Stimulated activated CD4-positive, alpha-beta T cell treated with anti-CD3 and anti-CD28 coated beads, Interleukin-1b, Interleukin-23, amount 100 ng/mL, for 48 hours (primary cell): Measurements from ENCODE around the gene TBC1D7.
A peak's percentile ranks its signal among the peaks of the same experiment; 100 is the strongest.

ENCODE experiments used
- DNase-seq: peaks from one replicate; pipeline ENCODE4 v3.0.0-alpha.2; 2020

The TBC1D7 gene

DNA sequence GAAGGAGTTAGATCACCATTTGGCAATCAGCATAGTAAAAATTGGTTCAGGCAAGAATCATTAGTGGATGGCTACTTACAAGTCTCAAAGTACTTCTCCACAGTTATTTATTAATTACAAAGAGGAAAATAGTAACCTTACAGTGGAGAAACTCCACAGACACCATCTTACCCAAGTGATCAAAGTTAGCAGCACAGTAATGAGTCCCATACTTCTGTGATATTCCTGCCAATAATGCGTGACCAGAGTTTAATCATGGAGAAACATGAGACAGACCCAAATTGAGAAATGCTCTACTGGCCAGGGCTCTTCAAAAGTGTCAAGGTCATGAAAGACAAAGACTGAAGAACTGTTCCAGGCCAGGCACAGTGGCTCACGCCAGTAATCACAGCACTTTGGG is 9.5 kb downstream of the TBC1D7 start:
- DNase-seq, result no peak

DNA sequence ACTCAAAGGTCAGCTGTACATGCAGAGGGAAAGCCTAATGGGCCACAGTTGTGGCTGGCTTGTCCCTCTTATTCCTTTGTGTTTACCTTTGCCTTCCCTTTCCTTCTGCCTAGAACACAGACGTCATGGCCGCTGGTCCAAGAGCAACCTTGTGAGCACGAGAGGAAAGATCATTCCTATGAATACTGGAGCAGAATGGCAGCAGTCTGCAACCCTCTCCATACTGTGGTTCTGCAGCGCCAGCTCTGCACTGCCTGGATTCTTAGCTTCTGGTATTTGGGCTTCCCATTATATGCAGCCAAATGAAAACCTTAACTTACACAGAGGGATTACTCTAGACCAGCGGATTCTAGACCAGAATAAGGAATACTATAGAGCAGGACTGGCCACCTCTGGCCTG is 12.4 kb downstream of the TBC1D7 start:
- no peak for DNase-seq

DNA sequence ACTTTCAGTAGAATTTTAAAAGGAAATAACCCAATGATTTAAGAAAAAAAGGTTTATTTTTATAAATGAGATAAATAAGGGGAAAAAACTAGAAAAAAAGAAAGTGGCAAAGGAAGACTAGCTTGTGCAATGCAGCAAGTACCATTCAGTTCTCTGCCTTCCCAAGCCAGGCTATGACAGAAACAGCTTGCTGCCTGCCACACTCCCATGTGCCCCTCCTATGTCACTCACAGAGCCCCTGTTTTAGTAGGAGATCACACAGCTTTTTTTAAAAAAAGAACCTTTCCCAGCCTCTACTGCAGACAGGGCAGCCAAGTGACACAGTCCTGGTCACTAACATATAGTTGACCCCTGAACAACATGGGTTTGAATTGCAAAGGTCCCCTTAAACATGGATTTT is 13.5 kb downstream of the TBC1D7 start:
- DNase-seq, result no peak

DNA sequence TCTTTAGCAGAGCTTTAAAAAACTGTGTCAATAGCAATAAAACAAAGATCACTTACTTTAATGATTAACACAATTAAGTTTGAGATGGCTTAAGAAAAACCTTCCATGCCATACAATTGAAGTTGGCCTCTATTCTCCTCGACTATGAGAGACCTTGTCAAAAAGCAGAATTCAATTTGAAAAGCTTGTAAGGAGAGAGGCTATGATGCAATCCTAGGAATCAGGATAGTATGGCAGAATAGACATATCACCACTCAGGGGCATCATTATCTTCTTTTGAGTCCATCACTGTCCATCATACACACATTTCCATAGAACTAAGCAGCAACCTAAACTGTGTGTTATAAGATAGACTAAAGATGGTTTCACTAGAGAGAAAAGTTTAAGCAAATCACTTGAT is 17.2 kb downstream of the TBC1D7 start:
- no peak for DNase-seq

DNA sequence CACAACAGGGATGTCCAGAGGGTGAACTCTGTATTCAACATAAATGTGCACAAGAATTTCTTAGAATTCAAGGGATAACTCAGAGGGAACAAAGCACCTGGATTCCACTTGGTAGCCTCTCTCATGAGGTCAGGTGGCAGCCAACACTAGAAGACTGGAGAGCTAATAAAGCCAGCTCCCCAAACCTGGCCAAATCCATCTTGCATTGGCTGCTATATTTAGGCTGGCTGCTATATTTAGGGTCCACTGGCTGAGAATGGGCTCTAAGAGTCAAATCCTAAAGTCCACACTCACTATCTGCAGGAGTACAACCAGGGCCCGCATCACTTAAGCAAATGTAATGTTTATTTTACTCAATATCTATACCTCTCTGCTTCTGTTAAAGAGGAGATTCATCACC is 20.0 kb downstream of the TBC1D7 start:
- no peak for DNase-seq

DNA sequence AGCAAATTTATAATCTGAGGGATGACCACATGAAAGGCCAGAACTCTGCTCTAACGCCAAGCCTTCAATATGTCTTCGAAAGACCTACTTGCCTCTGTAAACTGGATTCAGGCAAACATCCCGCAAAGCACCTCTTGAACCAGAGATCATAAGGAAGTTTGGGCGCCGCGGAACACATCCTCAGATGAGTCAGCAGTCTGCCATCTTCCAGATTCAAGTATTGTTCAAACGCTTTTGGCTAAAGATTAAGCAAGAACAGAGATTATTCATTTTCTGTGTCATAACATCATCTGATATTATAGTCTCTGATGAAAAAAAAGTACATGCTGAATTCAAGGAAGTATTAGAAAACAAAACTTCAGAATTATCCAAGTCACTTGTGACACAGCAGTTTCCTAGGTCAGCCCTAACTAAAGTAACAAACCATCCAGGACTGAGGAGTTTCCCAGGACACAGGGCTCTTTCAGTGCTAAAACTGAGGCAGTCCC is 20.8 kb downstream of the TBC1D7 start:
- DNase-seq, result no peak

DNA sequence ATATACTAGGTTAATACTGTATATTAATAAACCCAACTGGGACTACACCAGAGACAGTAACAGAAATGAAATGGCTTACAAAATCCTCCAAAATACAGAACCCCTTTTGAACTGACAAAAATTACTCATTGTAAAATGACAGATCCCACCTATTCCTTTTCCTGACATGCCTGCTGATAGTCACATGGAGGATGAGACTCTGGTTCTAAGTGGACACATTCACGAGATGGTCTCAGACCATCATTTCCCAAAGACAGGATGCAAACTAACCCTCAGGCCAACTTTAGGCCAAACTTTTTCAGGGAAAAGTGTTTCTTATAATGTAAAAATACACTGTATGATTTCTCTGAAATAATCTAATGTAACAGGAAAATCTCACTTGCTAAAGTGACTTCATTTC is 22.5 kb downstream of the TBC1D7 start:
- DNase-seq, result no peak

DNA sequence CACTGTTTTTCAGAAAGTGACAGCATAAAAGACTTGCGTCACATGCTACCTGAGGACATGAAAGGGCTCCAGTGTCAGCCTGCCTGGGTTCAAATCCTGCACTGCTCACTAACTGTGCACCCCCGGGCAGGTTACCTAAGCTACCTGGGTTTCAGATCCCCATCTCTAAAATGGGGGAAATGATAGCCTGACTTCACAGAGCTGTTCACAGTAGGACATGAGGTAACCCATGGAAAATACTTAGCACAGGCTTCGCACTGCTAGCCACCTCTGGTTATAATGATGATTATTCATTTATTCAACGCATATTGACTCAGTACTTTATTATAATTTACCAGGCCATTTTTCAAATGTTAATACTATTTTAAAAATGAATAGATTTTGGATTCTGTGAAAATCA is 23.0 kb downstream of the TBC1D7 start:
- DNase-seq, result no peak

DNA sequence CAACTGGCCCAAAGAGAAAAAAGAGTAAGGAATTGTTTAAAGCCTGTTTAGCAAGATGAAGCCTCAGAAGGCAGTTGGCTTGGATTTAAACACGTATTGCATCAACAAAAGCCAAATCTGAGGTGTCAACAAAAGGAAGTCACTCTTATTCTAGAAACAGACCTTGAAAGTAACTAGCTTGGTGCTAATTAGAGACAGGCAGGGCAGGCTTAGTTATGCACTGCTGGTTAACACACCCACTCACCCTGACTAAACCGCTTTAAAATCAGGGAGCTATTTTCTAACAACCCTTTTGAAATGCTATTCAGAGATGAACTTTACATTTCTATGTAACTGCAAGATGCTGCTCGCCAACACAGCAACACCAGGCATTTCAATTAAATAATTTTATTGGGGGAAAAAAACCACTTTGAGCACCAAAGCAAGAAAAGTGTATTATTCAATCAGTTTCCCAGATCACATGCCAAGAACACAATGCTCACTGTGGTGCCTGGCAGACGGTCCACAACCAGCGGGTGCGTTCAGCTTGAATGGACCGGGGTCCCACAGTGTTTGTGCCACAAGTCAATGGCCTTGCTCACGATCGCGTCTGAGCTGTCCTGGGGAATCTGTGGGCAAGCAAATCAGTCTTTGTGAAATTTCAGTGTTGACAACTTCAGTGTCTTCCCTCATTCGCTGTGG is 23.6 kb downstream of the TBC1D7 start:
- no peak for DNase-seq

DNA sequence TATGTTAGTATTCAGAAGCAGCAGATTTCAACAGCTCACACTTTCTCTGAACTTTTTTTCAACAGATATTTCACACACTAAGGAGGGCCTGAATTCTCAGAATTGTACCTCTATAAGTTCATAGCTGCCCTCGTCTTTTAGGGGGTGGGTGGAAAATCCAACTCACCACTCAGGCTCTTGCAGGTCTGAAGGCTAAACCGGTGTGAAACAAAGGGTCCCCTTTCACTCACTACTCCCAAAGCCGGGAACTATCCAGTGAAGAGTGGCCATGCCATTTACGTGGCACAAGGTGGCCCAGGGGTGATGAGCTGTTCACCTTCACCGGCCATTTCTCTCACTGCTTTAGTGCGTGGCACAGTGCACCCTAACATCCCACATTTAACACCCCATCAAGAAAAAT is 24.2 kb downstream of the TBC1D7 start:
- DNase-seq, result no peak

DNA sequence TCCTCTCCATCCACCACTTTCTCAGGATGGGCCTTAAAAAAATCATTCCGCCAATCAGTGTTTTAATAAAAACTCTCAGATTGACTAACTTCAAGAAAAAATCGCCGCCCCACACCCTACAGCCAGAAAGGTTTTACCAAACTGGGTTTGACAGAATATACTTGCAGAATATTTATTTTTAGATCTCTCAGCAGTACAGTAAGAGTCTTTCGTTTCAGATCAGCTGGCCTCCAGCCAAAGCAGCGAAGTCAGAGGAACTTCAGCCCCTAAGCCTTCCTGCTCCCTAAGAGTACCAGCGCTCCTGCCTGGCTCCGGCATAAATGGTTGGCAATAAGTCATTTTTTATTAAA is 24.7 kb downstream of the TBC1D7 start:
- DNase-seq, result peak; percentile 34

DNA sequence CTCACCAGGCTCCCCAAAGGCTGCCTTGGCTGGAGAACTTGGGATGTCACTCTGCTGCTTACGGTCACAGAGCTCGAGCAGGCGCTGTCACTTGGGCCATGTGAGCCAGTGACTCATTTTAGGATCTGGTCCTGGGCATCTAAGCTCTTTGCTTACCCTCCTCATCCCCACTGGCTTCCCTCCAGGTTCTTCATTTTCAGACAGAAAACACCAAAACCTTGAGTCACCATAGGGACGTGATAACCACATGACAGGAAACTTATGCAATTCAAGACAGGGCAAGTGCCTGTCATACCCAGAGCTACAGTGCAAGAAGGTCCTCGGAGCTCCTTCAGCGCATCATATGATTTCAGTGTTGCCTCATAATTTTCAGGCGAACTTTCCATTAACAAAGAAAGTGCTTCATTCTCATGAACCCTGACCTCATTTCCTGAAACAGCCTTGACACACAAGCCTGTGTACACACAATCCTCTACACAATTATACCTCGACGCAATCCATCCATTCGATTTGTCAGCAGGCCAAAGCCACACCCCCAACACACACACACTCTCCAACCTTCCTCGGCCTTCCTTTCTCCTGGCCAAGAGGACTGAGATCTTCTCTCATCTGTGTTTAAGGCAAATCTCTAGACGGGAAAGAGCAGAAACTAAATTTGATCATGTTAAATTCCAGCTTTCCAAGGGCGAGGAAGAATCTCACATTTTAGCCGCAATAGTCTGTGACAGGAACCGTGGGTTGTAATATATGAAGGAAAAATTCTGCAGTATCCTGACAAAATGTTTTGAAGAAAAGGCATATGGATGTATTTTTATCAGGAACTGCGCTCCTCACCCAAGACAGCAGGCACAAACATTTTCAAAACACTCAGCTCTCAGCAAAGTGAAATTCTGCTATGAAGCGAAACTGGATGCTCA is 25.3 kb downstream of the TBC1D7 start:
- peak; percentile 72 for DNase-seq

DNA sequence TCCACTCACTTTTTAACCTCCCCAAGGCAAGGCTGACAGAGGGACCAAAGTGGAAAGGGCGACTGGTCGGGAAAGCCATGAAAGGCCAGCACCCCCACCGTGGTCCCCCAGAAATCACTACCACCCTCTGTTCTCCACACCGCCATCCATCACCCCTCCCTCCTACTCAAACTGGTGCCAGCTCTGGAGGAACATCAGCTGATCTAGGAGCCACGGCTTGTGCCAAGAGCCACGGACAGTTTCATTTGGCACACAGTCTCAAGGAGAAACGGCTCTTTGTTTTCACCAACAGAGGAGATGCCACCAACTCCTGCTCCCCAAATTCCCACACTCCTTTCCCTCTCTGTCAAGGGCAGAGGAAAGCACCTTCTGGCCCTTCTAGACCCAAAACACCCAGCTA is 26.0 kb downstream of the TBC1D7 start:
- no peak for DNase-seq

DNA sequence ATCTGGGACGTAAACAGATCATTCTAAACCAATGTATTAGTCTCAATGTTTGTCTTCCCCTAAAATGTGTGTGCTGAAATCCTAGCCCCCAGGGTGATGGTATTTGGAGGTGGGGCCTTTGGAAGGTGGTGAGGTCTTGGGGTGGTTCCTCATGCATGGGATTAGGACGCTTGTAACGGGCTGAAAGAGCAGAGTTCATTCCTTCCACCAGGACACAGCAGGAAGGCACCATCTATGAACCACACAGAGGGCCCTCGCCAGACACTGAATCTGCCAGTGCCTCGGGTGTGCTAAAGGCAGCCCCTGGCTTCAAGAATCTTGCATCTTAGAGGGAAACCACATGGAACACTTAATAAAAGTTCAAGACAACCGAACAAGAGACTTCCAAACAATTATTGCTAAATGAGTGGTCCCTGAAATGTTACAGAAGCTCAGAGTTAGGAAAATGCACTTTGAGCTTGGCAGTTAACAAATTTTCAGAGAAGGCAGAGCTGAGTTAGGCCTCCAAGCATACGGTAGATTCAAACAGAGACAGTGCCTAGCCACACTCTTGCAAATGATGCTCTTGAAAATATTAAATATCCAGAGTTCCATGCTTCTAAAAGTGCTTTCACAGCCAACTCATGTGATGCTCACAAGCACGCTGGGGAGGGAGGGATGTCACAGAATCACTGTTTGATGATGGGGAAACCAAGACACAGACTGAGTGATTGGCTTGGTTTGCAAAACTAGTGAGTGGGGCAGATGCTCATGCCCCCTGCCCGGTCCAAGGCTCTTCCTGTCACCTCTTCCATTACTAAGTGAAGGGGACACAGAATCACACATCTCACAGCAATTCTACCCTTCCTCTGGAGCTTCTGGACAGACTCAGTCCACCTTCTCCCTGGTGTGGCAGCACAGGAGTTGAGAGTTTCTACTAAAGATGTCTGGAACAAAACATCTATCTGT is 27.4 kb downstream of the TBC1D7 start:
- no peak for DNase-seq

DNA sequence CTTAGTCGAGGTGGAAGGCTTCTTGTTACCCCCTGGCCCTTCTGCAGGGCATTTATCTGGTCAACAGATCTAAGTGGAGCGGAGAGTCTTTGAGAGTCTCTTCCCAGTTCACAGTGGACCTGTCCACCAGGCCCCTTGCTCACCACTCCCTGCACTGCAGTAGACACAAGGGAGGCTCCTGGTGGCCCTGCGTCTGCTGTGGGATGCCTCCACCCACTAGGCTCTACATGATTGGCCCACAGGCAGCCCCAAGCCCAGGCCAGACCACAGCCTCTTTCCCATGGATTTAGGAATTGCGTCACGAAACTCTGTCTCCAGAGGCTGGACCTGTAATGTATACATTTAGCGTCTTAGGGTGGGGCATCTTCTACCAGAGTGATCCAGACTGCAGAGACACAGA is 28.4 kb downstream of the TBC1D7 start:
- no peak for DNase-seq

DNA sequence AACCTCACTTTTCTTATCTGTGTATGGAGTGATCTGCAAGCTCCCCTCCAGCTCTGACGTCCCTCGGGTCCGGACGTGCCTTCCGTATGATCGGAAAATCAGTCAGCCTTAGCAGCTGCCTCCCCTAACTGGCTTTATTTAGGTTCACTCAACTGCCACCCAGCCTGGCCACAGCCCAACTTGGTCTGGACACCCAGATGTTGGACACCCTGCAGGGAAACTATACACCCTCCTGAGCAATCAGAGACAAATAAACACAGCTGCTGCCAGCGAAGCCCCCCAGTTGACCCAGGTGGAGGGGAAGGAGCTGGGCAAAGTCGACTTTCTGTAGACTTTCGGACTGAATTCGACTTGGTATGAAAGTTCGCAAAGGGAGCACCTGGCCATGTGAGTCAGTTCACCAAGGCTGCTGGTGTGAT is 28.9 kb downstream of the TBC1D7 start:
- no peak for DNase-seq

DNA sequence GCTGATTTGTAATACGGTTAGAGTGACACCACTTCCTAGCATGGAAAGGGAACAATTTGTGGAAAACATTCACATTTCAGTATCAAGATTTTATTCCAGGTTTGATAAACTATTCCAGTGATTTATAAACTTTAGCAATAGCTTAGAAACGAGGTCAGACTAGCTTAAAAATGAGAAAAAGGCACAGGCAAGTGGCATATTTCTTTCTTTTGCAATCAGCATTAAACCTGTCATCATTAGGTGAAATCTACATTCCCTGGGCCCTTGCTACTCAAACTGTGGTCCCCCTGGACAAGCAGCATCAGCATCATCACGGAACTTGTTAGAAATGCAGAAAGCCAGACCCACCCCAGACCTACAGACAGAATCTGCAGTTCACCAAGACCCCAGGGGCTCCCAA is 29.9 kb downstream of the TBC1D7 start:
- no peak for DNase-seq

DNA sequence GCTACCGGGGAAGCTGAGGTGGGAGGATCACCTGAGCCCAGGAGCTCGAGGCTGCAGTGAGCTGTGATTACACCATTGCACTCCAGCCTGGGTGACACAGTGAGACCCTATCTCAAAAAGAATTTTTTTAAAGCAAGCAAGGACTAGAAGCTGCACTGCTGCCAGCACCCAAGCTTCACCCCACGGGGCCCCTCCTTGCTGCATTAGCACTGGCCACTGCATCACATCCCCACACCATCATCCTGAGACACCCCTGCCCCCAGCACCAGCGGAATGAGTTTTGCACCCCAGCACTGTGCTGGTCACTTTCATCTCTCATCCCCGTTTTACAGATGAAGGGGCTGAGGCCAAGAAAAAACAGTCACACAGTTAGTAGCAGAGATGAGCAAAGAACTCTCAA is 30.9 kb downstream of the TBC1D7 start:
- no peak for DNase-seq

DNA sequence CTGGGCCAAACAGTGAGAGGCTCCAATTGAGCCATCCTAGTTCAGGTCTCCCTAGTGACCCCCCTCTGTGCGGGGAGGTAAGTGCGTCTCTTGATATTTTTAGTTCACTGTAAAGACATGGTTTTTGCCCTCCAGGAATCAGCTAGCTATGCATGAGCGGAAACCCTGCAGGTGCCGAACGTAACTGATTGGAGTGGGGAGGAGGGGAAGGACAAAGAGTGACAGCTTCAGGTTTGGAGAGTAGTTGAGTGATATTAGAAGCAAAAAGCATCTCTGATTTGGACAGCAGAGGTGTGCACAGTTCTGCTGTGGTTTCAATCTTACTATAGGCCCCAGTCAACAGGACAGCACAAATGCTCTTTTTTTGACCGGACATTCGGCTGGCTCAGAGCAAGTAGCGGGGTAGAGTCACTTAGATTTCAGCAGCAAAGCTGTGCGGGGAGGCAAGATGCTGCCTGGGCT is 31.8 kb downstream of the TBC1D7 start:
- DNase-seq, result no peak

DNA sequence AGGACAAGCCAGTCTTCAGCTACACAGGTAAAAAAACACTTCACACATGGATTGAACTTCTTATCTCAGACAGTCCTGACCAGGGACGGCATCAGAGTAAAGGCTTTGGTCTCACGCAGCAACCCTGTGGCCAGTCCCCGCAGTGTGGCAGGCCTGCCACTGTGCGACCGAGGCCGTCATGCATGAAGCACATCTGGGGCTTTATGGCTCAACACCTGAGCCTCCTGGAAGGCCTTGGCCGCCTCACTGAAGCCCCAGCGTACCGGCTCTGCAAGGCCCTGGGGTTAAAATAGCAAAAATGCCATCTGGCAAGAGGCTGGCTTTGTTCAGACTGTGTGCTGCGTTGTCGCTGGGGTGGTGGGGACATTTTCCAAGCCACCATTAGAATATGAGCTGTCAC is 32.8 kb downstream of the TBC1D7 start:
- no peak for DNase-seq

DNA sequence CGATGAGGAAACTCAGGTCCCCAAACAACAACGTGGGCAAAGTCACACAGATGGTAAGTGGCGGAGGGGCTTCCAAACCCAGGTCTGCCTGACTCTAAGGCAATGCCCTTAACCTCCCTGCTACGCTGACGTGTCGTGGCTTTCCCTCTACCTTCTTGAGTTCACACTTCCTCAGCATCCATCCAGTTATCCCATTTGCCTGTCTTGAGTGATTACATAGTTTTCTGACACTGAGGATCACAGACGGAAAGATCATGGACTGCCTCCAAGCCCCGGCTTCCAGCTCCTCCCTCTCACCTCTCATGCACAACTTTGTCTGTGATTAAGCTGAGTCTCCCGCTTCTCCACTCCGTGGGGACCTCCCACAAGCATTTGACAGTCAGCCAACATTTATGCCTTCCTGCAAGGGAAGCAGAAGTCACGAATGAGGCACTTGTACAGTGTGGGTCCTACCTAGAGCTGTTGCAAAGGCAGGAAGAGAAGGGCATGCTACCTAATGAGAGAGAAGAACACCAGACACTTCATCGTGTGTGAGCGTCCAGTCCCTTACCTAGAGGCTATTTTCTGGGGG is 33.8 kb downstream of the TBC1D7 start:
- no peak for DNase-seq

DNA sequence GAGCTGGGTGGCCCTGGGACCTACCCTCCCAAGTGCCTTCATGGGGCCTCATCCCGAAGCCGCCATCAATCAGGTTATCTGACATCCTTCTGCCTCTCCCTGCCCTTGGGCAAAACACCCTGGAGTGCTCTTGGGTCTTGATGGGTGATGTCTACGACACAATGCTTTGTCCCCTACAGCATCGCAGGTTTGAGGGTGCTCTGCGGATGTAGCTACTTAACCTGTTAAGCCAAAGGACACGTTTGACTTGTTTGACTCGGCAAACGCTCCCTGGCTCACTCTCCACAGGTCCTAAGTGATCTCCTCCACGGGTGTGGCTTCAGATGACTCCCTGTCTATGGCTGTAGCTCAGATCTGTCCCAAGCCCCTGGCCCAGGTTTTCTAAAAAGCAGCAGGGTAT is 35.6 kb downstream of the TBC1D7 start:
- DNase-seq, result no peak

DNA sequence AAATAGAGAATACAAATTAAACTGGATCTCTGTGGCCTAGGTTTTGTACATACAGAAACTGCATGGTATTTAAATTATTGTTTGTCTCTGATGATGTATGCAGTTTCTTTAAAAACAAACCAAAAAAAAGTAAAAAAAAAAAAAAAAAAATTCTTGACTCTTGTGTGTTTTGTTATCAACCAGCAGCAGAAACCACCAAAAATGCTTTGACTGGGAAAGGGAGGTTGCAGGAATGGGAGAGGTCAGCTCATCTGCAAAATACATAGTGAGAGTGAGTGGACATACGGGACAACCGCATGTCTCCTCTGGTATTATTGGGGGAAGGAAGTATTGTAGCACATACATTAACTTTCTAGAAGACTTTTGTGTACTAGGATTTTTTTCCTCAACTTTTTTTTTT is 38.0 kb downstream of the TBC1D7 start:
- DNase-seq, result no peak
